ENCODE results near the gene MCU.

GRCh38 chr10:72772031-72772430 lies 80.1 kb downstream of the MCU start:
- TF ChIP-seq CTCF (IDR thresholded peaks at IDR 0.05) (no peak), SOX15 (CRISPR knock-in tag; IDR thresholded peaks at IDR 0.05) (no peak), ZNF138 (CRISPR knock-in tag; conservative IDR thresholded peaks at IDR 0.05) (no peak), FOXP1 (CRISPR knock-in tag; IDR thresholded peaks at IDR 0.05; ENCODE audit: borderline replicate concordance) (no peak), NR1H2 (CRISPR knock-in tag; IDR thresholded peaks at IDR 0.05) (no peak), TCF7 (CRISPR knock-in tag; IDR thresholded peaks at IDR 0.05; ENCODE audit: low read depth) (no peak), SMAD3 (CRISPR knock-in tag; IDR thresholded peaks at IDR 0.05; ENCODE audit: borderline replicate concordance) (no peak), ZNF317 (CRISPR knock-in tag; IDR thresholded peaks at IDR 0.05; ENCODE audit: borderline replicate concordance, low read depth) (no peak), ZNF121 (CRISPR knock-in tag; IDR thresholded peaks at IDR 0.05) (no peak)
- TF ChIP-seq, protein P1, sequence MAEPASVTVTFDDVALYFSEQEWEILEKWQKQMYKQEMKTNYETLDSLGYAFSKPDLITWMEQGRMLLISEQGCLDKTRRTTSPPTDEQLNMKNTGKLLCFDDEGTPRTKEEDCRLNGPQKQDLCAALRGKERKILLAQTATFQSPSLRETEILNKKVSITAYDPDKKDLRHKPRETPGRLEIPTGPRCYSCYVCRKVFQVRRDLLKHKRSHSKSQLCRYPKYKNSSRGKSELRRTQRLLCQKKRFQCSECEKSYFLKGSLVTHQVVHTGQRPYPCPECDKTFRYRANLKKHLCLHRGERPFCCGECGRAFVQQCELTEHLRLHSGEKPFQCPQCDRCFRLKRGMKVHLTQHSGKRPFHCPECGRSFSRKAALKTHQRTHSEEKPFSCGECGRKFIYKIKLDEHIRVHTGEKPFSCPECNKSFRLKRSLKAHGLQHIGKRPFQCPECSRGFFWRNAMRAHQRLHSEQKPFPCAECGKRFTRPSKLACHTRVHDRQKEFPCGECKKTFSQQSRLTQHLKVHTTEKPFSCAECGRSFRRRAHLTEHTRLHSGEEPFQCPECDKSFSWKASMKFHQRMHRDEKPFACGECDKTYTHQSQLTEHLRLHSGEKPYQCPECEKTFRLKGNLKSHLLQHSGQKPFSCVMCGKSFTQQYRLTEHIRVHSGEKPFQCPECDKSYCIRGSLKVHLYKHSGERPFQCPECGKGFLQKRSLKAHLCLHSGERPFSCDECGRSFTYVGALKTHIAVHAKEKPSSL (CRISPR knock-in tag; conservative IDR thresholded peaks at IDR 0.05), result no peak
- TF ChIP-seq, protein P2, sequence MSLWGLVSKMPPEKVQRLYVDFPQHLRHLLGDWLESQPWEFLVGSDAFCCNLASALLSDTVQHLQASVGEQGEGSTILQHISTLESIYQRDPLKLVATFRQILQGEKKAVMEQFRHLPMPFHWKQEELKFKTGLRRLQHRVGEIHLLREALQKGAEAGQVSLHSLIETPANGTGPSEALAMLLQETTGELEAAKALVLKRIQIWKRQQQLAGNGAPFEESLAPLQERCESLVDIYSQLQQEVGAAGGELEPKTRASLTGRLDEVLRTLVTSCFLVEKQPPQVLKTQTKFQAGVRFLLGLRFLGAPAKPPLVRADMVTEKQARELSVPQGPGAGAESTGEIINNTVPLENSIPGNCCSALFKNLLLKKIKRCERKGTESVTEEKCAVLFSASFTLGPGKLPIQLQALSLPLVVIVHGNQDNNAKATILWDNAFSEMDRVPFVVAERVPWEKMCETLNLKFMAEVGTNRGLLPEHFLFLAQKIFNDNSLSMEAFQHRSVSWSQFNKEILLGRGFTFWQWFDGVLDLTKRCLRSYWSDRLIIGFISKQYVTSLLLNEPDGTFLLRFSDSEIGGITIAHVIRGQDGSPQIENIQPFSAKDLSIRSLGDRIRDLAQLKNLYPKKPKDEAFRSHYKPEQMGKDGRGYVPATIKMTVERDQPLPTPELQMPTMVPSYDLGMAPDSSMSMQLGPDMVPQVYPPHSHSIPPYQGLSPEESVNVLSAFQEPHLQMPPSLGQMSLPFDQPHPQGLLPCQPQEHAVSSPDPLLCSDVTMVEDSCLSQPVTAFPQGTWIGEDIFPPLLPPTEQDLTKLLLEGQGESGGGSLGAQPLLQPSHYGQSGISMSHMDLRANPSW (CRISPR knock-in tag; conservative IDR thresholded peaks at IDR 0.05; ENCODE audit: low read depth), result no peak
- TF ChIP-seq, protein P3, sequence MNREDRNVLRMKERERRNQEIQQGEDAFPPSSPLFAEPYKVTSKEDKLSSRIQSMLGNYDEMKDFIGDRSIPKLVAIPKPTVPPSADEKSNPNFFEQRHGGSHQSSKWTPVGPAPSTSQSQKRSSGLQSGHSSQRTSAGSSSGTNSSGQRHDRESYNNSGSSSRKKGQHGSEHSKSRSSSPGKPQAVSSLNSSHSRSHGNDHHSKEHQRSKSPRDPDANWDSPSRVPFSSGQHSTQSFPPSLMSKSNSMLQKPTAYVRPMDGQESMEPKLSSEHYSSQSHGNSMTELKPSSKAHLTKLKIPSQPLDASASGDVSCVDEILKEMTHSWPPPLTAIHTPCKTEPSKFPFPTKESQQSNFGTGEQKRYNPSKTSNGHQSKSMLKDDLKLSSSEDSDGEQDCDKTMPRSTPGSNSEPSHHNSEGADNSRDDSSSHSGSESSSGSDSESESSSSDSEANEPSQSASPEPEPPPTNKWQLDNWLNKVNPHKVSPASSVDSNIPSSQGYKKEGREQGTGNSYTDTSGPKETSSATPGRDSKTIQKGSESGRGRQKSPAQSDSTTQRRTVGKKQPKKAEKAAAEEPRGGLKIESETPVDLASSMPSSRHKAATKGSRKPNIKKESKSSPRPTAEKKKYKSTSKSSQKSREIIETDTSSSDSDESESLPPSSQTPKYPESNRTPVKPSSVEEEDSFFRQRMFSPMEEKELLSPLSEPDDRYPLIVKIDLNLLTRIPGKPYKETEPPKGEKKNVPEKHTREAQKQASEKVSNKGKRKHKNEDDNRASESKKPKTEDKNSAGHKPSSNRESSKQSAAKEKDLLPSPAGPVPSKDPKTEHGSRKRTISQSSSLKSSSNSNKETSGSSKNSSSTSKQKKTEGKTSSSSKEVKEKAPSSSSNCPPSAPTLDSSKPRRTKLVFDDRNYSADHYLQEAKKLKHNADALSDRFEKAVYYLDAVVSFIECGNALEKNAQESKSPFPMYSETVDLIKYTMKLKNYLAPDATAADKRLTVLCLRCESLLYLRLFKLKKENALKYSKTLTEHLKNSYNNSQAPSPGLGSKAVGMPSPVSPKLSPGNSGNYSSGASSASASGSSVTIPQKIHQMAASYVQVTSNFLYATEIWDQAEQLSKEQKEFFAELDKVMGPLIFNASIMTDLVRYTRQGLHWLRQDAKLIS (CRISPR knock-in tag; IDR thresholded peaks at IDR 0.05; ENCODE audit: borderline replicate concordance), result no peak
